ENCODE data around the gene LMO7. TPM values are rescaled to one million over a fixed set of nuclear protein-coding genes. Genes with fewer than 3 reads are reported as not detected.
A peak's percentile ranks its signal among the peaks of the same experiment; 100 is the strongest.

LMO7 gene
- total RNA-seq, 6 experiments from 2014 or later = 682 to 843 (median 813) TPM

DNA sequence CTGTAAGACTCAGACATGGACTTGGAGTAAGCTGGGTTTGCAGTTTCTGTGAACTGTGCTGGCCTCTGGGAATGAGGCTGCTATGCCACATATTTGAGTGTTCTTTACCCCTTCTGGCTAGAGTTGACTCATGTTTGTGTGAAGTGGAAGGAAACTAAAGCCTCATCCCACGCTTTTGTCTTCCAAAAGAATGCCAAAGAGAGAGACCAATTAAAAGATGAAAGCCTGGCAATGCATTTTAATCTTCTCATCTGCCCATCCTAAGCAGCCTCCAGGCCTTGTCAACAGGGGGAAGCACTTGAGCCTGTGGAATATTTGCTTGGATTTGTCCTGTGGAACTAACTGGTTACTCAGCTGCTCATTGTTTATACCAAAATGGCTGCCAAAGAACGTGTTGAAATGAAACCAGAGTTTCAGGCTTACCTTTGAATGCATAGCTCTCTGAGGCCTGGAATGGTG, 49.1 kb downstream of the LMO7 start:
- TF ChIP-seq, protein P1, sequence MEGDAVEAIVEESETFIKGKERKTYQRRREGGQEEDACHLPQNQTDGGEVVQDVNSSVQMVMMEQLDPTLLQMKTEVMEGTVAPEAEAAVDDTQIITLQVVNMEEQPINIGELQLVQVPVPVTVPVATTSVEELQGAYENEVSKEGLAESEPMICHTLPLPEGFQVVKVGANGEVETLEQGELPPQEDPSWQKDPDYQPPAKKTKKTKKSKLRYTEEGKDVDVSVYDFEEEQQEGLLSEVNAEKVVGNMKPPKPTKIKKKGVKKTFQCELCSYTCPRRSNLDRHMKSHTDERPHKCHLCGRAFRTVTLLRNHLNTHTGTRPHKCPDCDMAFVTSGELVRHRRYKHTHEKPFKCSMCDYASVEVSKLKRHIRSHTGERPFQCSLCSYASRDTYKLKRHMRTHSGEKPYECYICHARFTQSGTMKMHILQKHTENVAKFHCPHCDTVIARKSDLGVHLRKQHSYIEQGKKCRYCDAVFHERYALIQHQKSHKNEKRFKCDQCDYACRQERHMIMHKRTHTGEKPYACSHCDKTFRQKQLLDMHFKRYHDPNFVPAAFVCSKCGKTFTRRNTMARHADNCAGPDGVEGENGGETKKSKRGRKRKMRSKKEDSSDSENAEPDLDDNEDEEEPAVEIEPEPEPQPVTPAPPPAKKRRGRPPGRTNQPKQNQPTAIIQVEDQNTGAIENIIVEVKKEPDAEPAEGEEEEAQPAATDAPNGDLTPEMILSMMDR (IDR thresholded peaks at IDR 0.05) = peak; percentile 70
- peak overlapping the region; percentile 82 for H3K4me3 Mint-ChIP-seq
- H3K9me3 Mint-ChIP-seq = no peaks in the 10 kb centered on the region
- peaks cover 33% of the 10 kb centered on the region for H3K27me3 Mint-ChIP-seq (ENCODE audit: insufficient read depth)
- peak; percentile 92 for DNase-seq
- H3K27ac Mint-ChIP-seq = peak overlapping the region; percentile 93
- H3K4me1 Mint-ChIP-seq (ENCODE audit: low read depth) = peaks cover 97% of the 10 kb centered on the region
- H3K36me3 Mint-ChIP-seq (ENCODE audit: low read depth) = peaks cover 61% of the 10 kb centered on the region

DNA sequence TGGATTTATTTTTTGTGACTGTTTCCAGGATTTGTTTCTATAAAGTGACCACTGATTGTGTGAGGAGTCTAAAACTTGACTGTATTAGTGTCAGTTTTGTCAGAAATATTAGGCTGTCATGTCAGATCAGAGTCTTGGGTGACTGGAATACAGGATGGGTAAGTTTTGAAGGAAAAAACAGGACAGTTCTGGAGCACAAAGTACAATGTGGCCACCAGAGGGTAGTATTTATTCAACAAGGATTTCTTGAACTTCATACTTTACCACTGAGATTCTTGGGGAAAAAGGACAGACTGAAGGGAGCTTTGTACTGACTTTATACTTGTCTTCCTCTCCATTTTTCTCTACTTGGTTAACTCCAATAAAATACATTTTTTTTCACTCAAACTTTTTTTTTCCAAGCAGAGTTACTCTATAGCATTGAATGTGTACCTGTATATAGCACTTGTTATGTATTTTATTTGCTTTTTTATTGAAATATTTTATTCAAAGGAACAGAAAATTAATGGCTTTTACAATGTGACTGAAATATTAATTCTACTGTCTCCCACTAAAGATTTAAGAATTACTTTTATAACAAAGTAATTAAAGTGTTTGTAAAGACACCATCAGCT, 51.1 kb downstream of the LMO7 start:
- Mint-ChIP-seq H3K4me3 (peak overlapping the region; percentile 32; the same call in 1 of the 2 replicates), H3K27ac (peak overlapping the region; percentile 93), H3K9me3 (no peaks in the 10 kb centered on the region), H3K4me1 (ENCODE audit: low read depth) (peaks cover 96% of the 10 kb centered on the region), H3K27me3 (ENCODE audit: insufficient read depth) (peaks cover 27% of the 10 kb centered on the region), H3K36me3 (ENCODE audit: low read depth) (peaks cover 54% of the 10 kb centered on the region)
- peak; percentile 49 for DNase-seq
- TF ChIP-seq, protein P1 (IDR thresholded peaks at IDR 0.05) = peak; percentile 83

DNA sequence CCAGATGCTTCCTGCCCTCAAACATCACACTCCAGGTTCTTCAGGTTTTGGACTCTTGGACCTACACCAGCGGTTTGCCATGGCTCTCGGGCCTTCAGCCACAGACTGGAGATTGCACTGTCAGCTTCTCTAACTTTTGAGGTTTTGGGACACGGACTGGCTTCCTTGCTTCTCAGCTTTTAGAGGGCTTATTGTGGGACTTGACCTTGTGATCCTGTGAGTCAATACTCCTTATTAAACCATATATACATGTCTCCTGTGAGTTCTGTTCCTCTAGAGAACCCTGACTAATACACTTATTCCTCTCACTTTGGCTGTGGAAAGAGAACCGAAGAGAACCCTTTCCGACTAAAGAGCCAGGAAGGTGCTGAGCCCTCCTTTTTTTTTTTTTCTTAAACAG, 53.6 kb downstream of the LMO7 start:
- H3K36me3 Mint-ChIP-seq (ENCODE audit: low read depth) = peaks cover 65% of the 10 kb centered on the region
- TF ChIP-seq, protein P1 (IDR thresholded peaks at IDR 0.05) = no peak
- no peaks in the 10 kb centered on the region for H3K9me3 Mint-ChIP-seq
- peak overlapping the region; percentile 14 for H3K4me3 Mint-ChIP-seq
- H3K4me1 Mint-ChIP-seq (ENCODE audit: low read depth) = peaks cover 99% of the 10 kb centered on the region
- DNase-seq = no peak
- peak overlapping the region; percentile 55 for H3K27ac Mint-ChIP-seq
- H3K27me3 Mint-ChIP-seq (ENCODE audit: insufficient read depth) = peaks cover 37% of the 10 kb centered on the region

DNA sequence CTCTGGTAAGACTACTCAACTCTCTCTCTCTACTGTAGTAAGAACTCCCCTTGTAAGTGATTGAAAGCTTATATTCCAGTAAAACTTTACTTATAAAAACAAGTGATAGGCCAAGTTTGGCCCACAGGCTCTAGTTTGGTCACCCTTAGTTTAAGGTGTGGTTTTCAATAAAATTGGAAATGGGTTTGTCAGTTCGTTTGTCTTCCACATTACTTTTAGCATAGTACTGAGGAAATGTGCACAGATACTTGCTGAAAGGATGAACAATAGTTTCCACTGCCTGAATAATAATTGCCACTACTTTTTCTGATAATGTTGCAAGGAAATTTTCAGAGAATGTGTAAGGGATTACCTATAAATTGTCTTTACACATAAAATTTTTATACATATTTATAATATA, 54.5 kb downstream of the LMO7 start:
- Mint-ChIP-seq H3K36me3 (ENCODE audit: low read depth) (peaks cover 61% of the 10 kb centered on the region), H3K27ac (peak overlapping the region; percentile 55), H3K4me3 (no peak overlapping the region), H3K27me3 (ENCODE audit: insufficient read depth) (peaks cover 36% of the 10 kb centered on the region), H3K9me3 (no peaks in the 10 kb centered on the region), H3K4me1 (ENCODE audit: low read depth) (peaks cover 99% of the 10 kb centered on the region)
- no peak for DNase-seq
- TF ChIP-seq, protein P1 (IDR thresholded peaks at IDR 0.05) = no peak

DNA sequence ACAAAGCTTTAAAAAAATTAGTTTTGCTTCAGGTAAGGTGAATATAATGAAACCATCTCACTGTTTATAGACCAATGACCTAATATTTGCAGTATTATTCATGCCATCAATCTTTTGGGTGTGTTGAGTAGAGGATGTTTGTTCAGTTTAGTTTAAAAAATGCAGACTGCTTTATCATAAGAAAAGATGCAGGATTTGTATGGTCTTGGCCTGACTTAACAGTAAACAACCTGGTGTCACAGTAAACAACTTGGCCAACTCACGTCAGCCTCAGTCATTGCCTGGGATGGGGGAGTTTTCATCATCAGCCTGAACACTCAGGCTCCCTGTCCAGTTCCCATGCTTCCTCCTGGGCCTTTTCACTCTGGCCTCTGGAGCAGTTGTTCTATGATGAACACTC, 55.1 kb downstream of the LMO7 start:
- peak overlapping the region; percentile 45 for H3K27ac Mint-ChIP-seq
- peaks cover 60% of the 10 kb centered on the region for H3K36me3 Mint-ChIP-seq (ENCODE audit: low read depth)

More for the DNA sequence above, 55.1 kb downstream of the LMO7 start:
- H3K27me3 Mint-ChIP-seq (ENCODE audit: insufficient read depth) = peaks cover 36% of the 10 kb centered on the region
- no peaks in the 10 kb centered on the region for H3K9me3 Mint-ChIP-seq
- DNase-seq = no peak
- TF ChIP-seq, protein P1 (IDR thresholded peaks at IDR 0.05) = no peak
- peak overlapping the region; percentile 13 for H3K4me3 Mint-ChIP-seq
- H3K4me1 Mint-ChIP-seq (ENCODE audit: low read depth) = peaks cover 98% of the 10 kb centered on the region
